ENCODE results near the gene NPTX1. TPM values are rescaled to one million over a fixed set of nuclear protein-coding genes. Genes with fewer than 3 reads are reported as not detected.

Gene NPTX1
- total RNA-seq, 1 experiment from 2014 or later = not detected

- Histone ChIP-seq H3K27me3 (no peaks in the 10 kb centered on the region), H3K4me3 (no peak overlapping the region), H3K36me3 (no peaks in the 10 kb centered on the region), H3K9me3 (no peaks in the 10 kb centered on the region)
- DNase-seq = no peak
Observed at GRCh38 chr17:80444644-80444979, 31.8 kb downstream of the NPTX1 start.

- Histone ChIP-seq H3K36me3 (no peaks in the 10 kb centered on the region), H3K9me3 (no peaks in the 10 kb centered on the region), H3K27me3 (no peaks in the 10 kb centered on the region), H3K4me3 (no peak overlapping the region)
- DNase-seq = no peak
Observed at GRCh38 chr17:80443916-80444643, 32.3 kb downstream of the NPTX1 start.

- H3K4me3 ChIP-seq = no peak overlapping the region
- H3K27me3 ChIP-seq = no peaks in the 10 kb centered on the region
Observed at GRCh38 chr17:80443498-80443897, 32.9 kb downstream of the NPTX1 start.

GRCh38 chr17:80442764-80443163 lies 33.6 kb downstream of the NPTX1 start:
- Histone ChIP-seq H3K4me3 (no peak overlapping the region), H3K36me3 (no peaks in the 10 kb centered on the region), H3K27me3 (no peaks in the 10 kb centered on the region), H3K9me3 (no peaks in the 10 kb centered on the region)
- no peak for DNase-seq

More at GRCh38 chr17:80443498-80443897, 32.9 kb downstream of the NPTX1 start:
- no peak for DNase-seq
- Histone ChIP-seq H3K9me3 (no peaks in the 10 kb centered on the region), H3K36me3 (no peaks in the 10 kb centered on the region)

- no peak overlapping the region for H3K4me3 ChIP-seq
- DNase-seq = no peak
- H3K36me3 ChIP-seq = no peaks in the 10 kb centered on the region
- H3K27me3 ChIP-seq = no peaks in the 10 kb centered on the region
- H3K9me3 ChIP-seq = no peaks in the 10 kb centered on the region
Observed at GRCh38 chr17:80442323-80442659, 34.1 kb downstream of the NPTX1 start.

- Histone ChIP-seq H3K4me3 (no peak overlapping the region), H3K9me3 (no peaks in the 10 kb centered on the region), H3K36me3 (no peaks in the 10 kb centered on the region), H3K27me3 (no peaks in the 10 kb centered on the region)
- no peak for DNase-seq
Observed at GRCh38 chr17:80441598-80442322, 34.6 kb downstream of the NPTX1 start.

GRCh38 chr17:80441133-80441578 lies 35.3 kb downstream of the NPTX1 start:
- no peaks in the 10 kb centered on the region for H3K27me3 ChIP-seq
- H3K9me3 ChIP-seq = no peaks in the 10 kb centered on the region
- peak; percentile 38 for DNase-seq
- H3K4me3 ChIP-seq = no peak overlapping the region
- H3K36me3 ChIP-seq = no peaks in the 10 kb centered on the region

DNA sequence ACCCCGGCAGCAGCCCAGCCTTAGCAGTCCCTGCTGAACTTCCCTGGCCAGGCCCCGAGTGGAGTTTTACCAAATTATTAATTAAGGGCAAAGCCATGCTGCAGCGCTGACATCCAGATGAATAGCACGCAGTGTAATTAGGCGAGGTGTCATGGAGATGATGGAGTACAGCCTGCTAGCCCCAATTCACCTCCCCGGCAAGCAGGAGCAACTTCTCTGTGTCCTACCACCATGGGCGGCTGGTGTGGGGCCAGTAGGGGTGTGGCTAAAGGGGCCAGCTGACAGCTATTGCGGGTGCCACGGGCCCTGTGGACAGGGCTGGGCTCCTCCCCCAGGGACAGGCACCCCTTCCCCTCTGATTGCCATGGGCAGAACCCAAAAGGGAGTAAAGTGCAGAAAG lies 36.9 kb downstream of the NPTX1 start:
- no peaks in the 10 kb centered on the region for H3K27me3 ChIP-seq
- H3K9me3 ChIP-seq = no peaks in the 10 kb centered on the region
- H3K4me3 ChIP-seq = no peak overlapping the region
- DNase-seq = no peak
- no peaks in the 10 kb centered on the region for H3K36me3 ChIP-seq

DNA sequence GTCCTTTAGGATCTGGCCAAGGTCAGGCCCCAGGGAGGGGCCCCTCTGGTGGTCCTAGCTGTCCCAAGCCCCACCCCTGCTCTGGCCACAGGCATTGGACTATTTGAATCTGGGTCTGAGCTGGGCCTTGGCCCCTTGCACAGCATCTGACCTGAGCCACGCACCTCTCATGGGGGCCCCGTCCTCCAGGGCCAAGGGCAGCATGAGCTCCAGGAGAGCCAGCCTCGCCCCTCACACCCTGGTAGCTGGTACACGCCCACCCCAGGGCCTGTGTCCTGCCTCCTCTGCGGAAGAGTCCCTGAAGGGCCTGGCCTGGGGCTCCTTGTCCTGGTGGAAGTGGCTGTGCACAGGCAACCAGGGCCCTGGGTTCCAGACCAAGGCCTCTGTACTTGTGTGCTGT lies 37.6 kb downstream of the NPTX1 start:
- no peaks in the 10 kb centered on the region for H3K27me3 ChIP-seq
- no peak for DNase-seq

GRCh38 chr17:80437532-80437931 lies 38.9 kb downstream of the NPTX1 start:
- Histone ChIP-seq H3K36me3 (no peaks in the 10 kb centered on the region), H3K4me3 (no peak overlapping the region), H3K9me3 (no peaks in the 10 kb centered on the region), H3K27me3 (no peaks in the 10 kb centered on the region)
- DNase-seq = no peak

More for the DNA sequence above, 37.6 kb downstream of the NPTX1 start:
- Histone ChIP-seq H3K4me3 (no peak overlapping the region), H3K9me3 (no peaks in the 10 kb centered on the region), H3K36me3 (no peaks in the 10 kb centered on the region)

DNA sequence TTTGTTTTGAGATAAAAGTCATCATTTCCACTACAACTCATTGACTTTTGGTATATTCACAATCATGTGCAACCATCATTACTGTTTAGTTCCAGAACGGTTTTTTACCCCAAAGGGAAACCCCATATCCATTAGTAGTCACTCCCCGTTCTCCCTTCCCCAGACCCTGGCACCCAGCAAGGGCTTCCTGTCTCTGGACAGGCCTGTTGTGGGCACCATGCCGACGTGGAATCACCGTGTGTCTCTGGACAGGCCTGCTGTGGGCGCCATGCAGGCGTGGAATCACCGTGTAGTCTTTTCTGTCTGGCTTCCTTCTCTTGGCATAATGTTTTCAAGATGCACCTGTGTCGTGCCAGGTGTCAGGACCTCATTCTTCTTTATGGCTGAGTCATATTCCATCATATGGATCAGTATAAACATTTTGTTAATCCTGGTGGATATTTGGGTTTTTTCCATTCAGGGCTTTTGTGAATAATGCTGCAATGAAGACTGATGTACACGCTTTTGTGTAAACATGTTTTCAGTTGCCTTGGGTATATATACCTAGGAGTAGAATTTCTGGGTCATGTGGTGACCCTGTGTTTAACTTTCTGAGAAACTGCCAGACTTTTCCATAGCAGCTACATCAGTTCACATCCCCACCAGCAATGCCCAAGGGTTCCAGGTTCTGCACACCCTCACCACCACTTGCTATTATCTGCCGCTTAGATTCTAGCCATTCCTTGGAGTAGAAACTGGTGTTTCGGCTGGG lies 42.3 kb downstream of the NPTX1 start:
- no peak overlapping the region for H3K4me3 ChIP-seq
- H3K36me3 ChIP-seq = no peaks in the 10 kb centered on the region
- no peak for DNase-seq
- no peaks in the 10 kb centered on the region for H3K27me3 ChIP-seq
- H3K9me3 ChIP-seq = no peaks in the 10 kb centered on the region

GRCh38 chr17:80432961-80433550 lies 43.4 kb downstream of the NPTX1 start:
- no peaks in the 10 kb centered on the region for H3K9me3 ChIP-seq
- DNase-seq = no peak
- H3K27me3 ChIP-seq = no peaks in the 10 kb centered on the region
- H3K36me3 ChIP-seq = no peaks in the 10 kb centered on the region
- H3K4me3 ChIP-seq = no peak overlapping the region

- Histone ChIP-seq H3K27me3 (no peaks in the 10 kb centered on the region), H3K36me3 (peaks cover 2% of the 10 kb centered on the region; the same call in 1 of the 2 replicates), H3K4me3 (no peak overlapping the region), H3K9me3 (no peaks in the 10 kb centered on the region)
- no peak for DNase-seq
Observed at GRCh38 chr17:80432350-80432955, 44.0 kb downstream of the NPTX1 start.

GRCh38 chr17:80431246-80432195 lies 44.9 kb downstream of the NPTX1 start:
- DNase-seq = no peak
- H3K27me3 ChIP-seq = no peaks in the 10 kb centered on the region
- H3K36me3 ChIP-seq = peaks cover 5% of the 10 kb centered on the region; the same call in 1 of the 2 replicates
- no peak overlapping the region for H3K4me3 ChIP-seq
- no peaks in the 10 kb centered on the region for H3K9me3 ChIP-seq

- Histone ChIP-seq H3K9me3 (no peaks in the 10 kb centered on the region), H3K36me3 (peaks cover 5% of the 10 kb centered on the region; the same call in 1 of the 2 replicates), H3K27me3 (no peaks in the 10 kb centered on the region), H3K4me3 (no peak overlapping the region)
- DNase-seq = no peak
Observed at GRCh38 chr17:80430446-80431245, 45.8 kb downstream of the NPTX1 start.

Measured in MG63 (cell line).